Endothelial cell of umbilical vein (primary cell): ENCODE measurements around the gene MED4. TPM values are rescaled to one million over a fixed set of nuclear protein-coding genes. Genes with fewer than 3 reads are reported as not detected.
A peak's percentile ranks its signal among the peaks of the same experiment; 100 is the strongest.

ENCODE experiments used
- Bru-seq: library from RNA; stranded (reverse); fragments of 400-500 nt; gene quantifications from one replicate; lab custom pipeline; 2021; lab: Mats Ljungman, UMichigan
- BruChase-seq, 2 experiments: library from RNA; stranded (reverse); fragments of 400-500 nt; gene quantifications; one replicate each; lab custom pipeline; 2021; lab: Mats Ljungman, UMichigan
- BruUV-seq: library from RNA; stranded (reverse); fragments of 400-500 nt; replicated peaks from 2 replicates; lab custom pipeline; 2021; lab: Mats Ljungman, UMichigan
- CTCF ChIA-PET: fragments of 300-600, 350-600 bp; sonication (Branson Sonifier 250); formaldehyde crosslinking; loops from one replicate; lab custom pipeline; 2021; ENCODE audit warnings: antibody characterized with exemption, inconsistent platforms; lab: Charles Lee
- POLR2A ChIA-PET: fragments of 300-600, 350-600 bp; sonication (Branson Sonifier 250); formaldehyde crosslinking; loops from one replicate; lab custom pipeline; 2021; ENCODE audit warnings: antibody characterized with exemption, inconsistent platforms; lab: Charles Lee
- DNase-seq: peaks from one replicate; pipeline ENCODE4 v3.0.0-alpha.2; 2011; ENCODE audit warnings: low read depth, low spot score
- FAIRE-seq: peaks from 2 replicates; lab custom pipeline; 2011; peaks lifted over from hg19 to GRCh38; lab: Jason Lieb, UNC
- H2AFZ ChIP-seq: 2 replicates; pipeline ENCODE4 v1.6.0; 2012; ENCODE audit warnings: low read depth, low read length, control low read depth, inconsistent platforms
- H3K27ac ChIP-seq: 2 replicates; pipeline ENCODE4 v1.5.1; 2011; ENCODE audit warnings: low read depth, mild to moderate bottlenecking, control low read depth, low read length, moderate library complexity; ENCODE audit not compliant: insufficient read depth
- H3K27me3 ChIP-seq, 2 experiments: 2 replicates each; pipeline versions ENCODE4 v1.6.0 to v1.6.1; 2011; ENCODE audit warnings: low read length in 2 of 2, mixed read lengths in 1 of 2; ENCODE audit not compliant: control insufficient read depth in 2 of 2, insufficient read depth in 2 of 2
- H3K36me3 ChIP-seq, 2 experiments: 2 replicates in 1 of 2; 3 replicates in 1 of 2; pipeline ENCODE4 v1.5.1; 2011; ENCODE audit warnings: low read length in 2 of 2, mild to moderate bottlenecking in 1 of 2, moderate library complexity in 1 of 2; ENCODE audit not compliant: control insufficient read depth in 2 of 2, insufficient read depth in 2 of 2; ENCODE audit errors: extremely low read depth in 1 of 2
- H3K4me1 ChIP-seq: 3 replicates; pipeline ENCODE4 v1.5.1; 2011; ENCODE audit warnings: mild to moderate bottlenecking, low read length; ENCODE audit not compliant: control insufficient read depth, insufficient read depth; ENCODE audit errors: extremely low read depth
- H3K4me2 ChIP-seq: 2 replicates; pipeline ENCODE4 v1.6.1; 2011; ENCODE audit warnings: low read length, control low read depth, mixed read lengths; ENCODE audit not compliant: insufficient read depth
- H3K4me3 ChIP-seq, 3 experiments: fragments of 200-600 bp in 1 of 3; sonication (generic), shearing (Covaris generic) in 1 of 3; replicated peaks in 1 of 3; 2 replicates each; pipeline ENCODE4 v1.5.1; 2011 to 2016; ENCODE audit warnings: control low read depth in 3 of 3, low read length in 3 of 3, mild to moderate bottlenecking in 2 of 3, inconsistent platforms in 1 of 3, low read depth in 1 of 3, moderate library complexity in 1 of 3; ENCODE audit not compliant: insufficient read depth in 1 of 3
- H3K79me2 ChIP-seq: 2 replicates; pipeline ENCODE4 v1.6.0; 2012; ENCODE audit warnings: low read length, inconsistent platforms; ENCODE audit not compliant: control insufficient read depth, insufficient read depth
- H3K9ac ChIP-seq: replicated peaks from 2 replicates; pipeline ENCODE3; 2011; ENCODE audit warnings: low read length, control low read depth; ENCODE audit not compliant: insufficient read depth; ENCODE audit errors: extremely low read depth
- H3K9me1 ChIP-seq: replicated peaks from 3 replicates; pipeline ENCODE4 v1.6.0; 2011; ENCODE audit warnings: mild to moderate bottlenecking, low read length; ENCODE audit not compliant: control insufficient read depth, insufficient read depth; ENCODE audit errors: extremely low read depth
- H3K9me3 ChIP-seq: replicated peaks from 2 replicates; pipeline ENCODE4 v1.5.1; 2012; ENCODE audit warnings: low read length, inconsistent platforms; ENCODE audit not compliant: control insufficient read depth, insufficient read depth
- H4K20me1 ChIP-seq: replicated peaks from 2 replicates; pipeline ENCODE3; 2011; ENCODE audit warnings: mild to moderate bottlenecking, low read length; ENCODE audit not compliant: control insufficient read depth, insufficient read depth; ENCODE audit errors: extremely low read depth
- CTCF ChIP-seq, 2 donors: IDR thresholded peaks; 1 replicate in 1 of 2; 2 replicates in 1 of 2; pipeline ENCODE4 v1.5.1; 2011; ENCODE audit warnings: low read length in 2 of 2, mild to moderate bottlenecking in 2 of 2, moderate library complexity in 2 of 2, control low read depth in 1 of 2, inconsistent platforms in 1 of 2, low read depth in 1 of 2; ENCODE audit not compliant: insufficient read depth in 1 of 2; ENCODE audit errors: extremely low read depth in 1 of 2
- GATA2 ChIP-seq: IDR thresholded peaks from 2 replicates; pipeline ENCODE4 v1.7.0; 2011; ENCODE audit warnings: low read depth, mild to moderate bottlenecking, moderate library complexity, mixed read lengths, low read length; ENCODE audit not compliant: insufficient read length, insufficient read depth
- JUN ChIP-seq: IDR thresholded peaks from 2 replicates; pipeline ENCODE4 v1.6.1; 2011; ENCODE audit warnings: borderline replicate concordance, low read depth; ENCODE audit not compliant: insufficient read length, insufficient read depth
- MYC ChIP-seq: IDR thresholded peaks from one replicate; pipeline ENCODE4 v1.6.1; 2011; ENCODE audit warnings: mild to moderate bottlenecking, low read depth, low read length
- POLR2A ChIP-seq: IDR thresholded peaks from 2 replicates; pipeline ENCODE4 v1.6.1; 2012; ENCODE audit warnings: low read depth, mild to moderate bottlenecking, control low read depth, low read length
- POLR2AphosphoS5 ChIP-seq: IDR thresholded peaks from 2 replicates; pipeline ENCODE4 v1.6.1; 2012; ENCODE audit warnings: low read depth, mild to moderate bottlenecking, control low read depth, low read length, moderate library complexity; ENCODE audit not compliant: insufficient read depth
- dilution Hi-C: fragments of 300-500 bp; cut with MboI; formaldehyde crosslinking; loops from one replicate; pipeline ENCODE4 v1.15.0; 2019; ENCODE audit warnings: low sequenced_read_pairs; ENCODE audit not compliant: extremely low pct_ligation_motif_present
- intact Hi-C: fragments of 100-400 bp; cut with micrococcal nuclease; formaldehyde crosslinking; loops from one replicate; pipeline ENCODE4 v1.10.0; 2022
- long read RNA-seq: library from polyadenylated mRNA; stranded (forward); transcript quantifications from one replicate; pipeline ENCODE4 v2.0.0, GENCODE V29; 2021
- polyA minus RNA-seq, 3 experiments: library from RNA; depleted of rRNA, polyadenylated mRNA; stranded (reverse); fragments of >200 nt; gene quantifications; 1 replicate in 1 of 3; 2 replicates in 2 of 3; pipeline ENCODE4 v1.2.3, GENCODE V29; 2011
- polyA plus RNA-seq, 4 experiments: library from polyadenylated mRNA; depleted of rRNA in 3 of 4; stranded (reverse) in 3 of 4; unstranded in 1 of 4; fragments of >200 nt; gene quantifications; 2 replicates each; pipeline versions ENCODE4 v1.2.1 to v1.2.3, GENCODE V29; 2011 to 2012; ENCODE audit warnings: missing spikeins in 1 of 4
- total RNA-seq: library from RNA; stranded (reverse); gene quantifications from 2 replicates; pipeline ENCODE4 v1.2.3, GENCODE V29; 2021
- TF ChIP-seq, protein P1 (sequence below): IDR thresholded peaks from 2 replicates; pipeline ENCODE4 v1.6.1; 2011; ENCODE audit not compliant: insufficient read depth, insufficient read length

The MED4 gene
- total RNA-seq: 40.1 and 43.3 TPM in 2 replicates
- polyA plus RNA-seq: 20.4 and 21.9 TPM in 2 replicates
- polyA plus RNA-seq (2011; cell fraction: cytosol; rRNA removed): 38.8 and 40.0 TPM in 2 replicates
- 22.9 and 27.3 TPM in 2 replicates for polyA plus RNA-seq (2011; cell fraction: nucleus; rRNA removed)
- 36.8 and 46.2 TPM in 2 replicates for polyA plus RNA-seq (2012)
- polyA minus RNA-seq: 17.1 and 23.0 TPM in 2 replicates
- 10.9 TPM for polyA minus RNA-seq (2011; cell fraction: cytosol; rRNA and poly(A)+ RNA removed)
- polyA minus RNA-seq (2011; cell fraction: nucleus; rRNA and poly(A)+ RNA removed): 13.1 and 16.4 TPM in 2 replicates
- Bru-seq, nascent RNA: percentile 93 among the genes with signal in this experiment
- BruChase-seq, experiment 1, labeled RNA remaining after a 6-hour chase: percentile 85 among the genes with signal in this experiment
- percentile 93 among the genes with signal in this experiment for BruChase-seq, experiment 2, labeled RNA remaining after a 2-hour chase
- long read RNA-seq, transcript MED4-201 (7 exons, 2,022 nt): major isoform, 100 of 182 reads
- long read RNA-seq, transcript MED4-202 (7 exons, 931 nt): minor isoform, 42 of 182 reads
- long read RNA-seq, partial matches to known transcripts: 2 of 182 reads
- long read RNA-seq, other reads (novel, unspliced or antisense): 38 of 182 reads

DNA sequence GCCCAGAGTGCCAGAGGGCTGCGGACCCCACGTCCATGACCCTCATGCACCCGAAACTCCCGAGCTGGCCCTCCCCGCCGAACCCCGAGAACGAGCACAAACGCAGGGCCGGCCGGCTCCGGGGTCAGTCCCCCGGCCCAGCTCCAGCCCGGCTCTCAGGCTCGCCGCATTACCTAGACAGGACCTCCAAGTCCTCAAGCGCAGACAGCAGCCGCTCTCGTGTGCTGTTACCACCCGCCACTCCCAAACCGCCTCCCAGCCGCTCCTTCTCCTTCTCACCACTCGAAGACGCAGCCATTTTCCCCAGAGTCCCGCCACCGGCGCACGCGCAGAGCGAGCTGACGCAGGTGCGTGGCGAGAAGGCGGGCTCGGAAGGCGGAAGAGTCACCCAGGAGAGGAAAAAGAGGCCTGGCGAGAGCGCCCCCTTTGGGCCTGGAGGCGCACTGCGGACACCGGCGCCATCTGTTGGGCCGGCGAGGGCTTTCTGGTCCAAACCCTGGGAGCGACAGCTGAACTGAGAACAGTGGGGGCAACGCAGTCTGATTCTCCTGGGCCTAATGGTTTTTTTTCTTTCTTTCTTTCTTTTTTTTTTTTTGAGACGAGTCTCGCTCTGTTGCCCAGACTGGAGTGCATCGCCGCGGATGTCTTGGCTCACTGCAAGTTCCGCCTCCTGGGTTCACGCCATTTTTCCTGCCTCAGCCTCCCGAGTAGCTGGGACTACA is at the start of gene MED4:
Gene MED4 (minus strand): TSS at position 324 of the 722 bp plus-strand sequence. CDS start 26 bp downstream, at position 298.
- peak; percentile 99 for FAIRE-seq
- Histone ChIP-seq H3K9me1 (no peaks in the 10 kb centered on the region), H3K27ac (peak within 1 kb of the TSS; percentile 60), H3K9me3 (no peaks in the 10 kb centered on the region), H3K4me3 (peak within 1 kb of the TSS; percentile 84 to 95 (median 86)), H3K27me3 (peaks cover 5% of the 10 kb centered on the region in 2 experiments), H3K9ac (peak within 1 kb of the TSS; percentile 92), H3K4me1 (peaks cover 10% of the 10 kb centered on the region), H3K36me3 (no peaks in the 10 kb centered on the region), H4K20me1 (peaks cover 7% of the 10 kb centered on the region), H3K79me2 (peaks cover 48% of the 10 kb centered on the region), H3K4me2 (peak within 1 kb of the TSS; percentile 97), H2AFZ (peak within 1 kb of the TSS; percentile 62)
- DNase-seq: peak; percentile 95
- BruUV-seq: no TSS peak
- intact Hi-C loops: loop anchor here (1.0 kb wide), 4 partner anchors 15 to 208 kb away; partner anchors contain the start of genes ITM2B and RB1
- no peak for TF ChIP-seq MYC
- peak; percentile 100 for TF ChIP-seq CTCF (IDR thresholded peaks at IDR 0.05; ENCODE audit: extremely low read depth in 1 of 2, insufficient read depth in 1 of 2, low read depth in 1 of 2, low read length in 2 of 2)
- TF ChIP-seq POLR2A: peak; percentile 91
- TF ChIP-seq JUN: no peak
- peak; percentile 88 for TF ChIP-seq POLR2AphosphoS5
- no peak for TF ChIP-seq GATA2
- TF ChIP-seq, protein P1, sequence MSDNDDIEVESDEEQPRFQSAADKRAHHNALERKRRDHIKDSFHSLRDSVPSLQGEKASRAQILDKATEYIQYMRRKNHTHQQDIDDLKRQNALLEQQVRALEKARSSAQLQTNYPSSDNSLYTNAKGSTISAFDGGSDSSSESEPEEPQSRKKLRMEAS: no peak
- ChIA-PET POLR2A (interaction anchor here (0.5 to 1.2 kb wide), 3 partner anchors 61 to 267 kb away, joined by 3 to 8 read pairs (median 4); no protein-coding TSS in a partner anchor), CTCF (interaction anchor here (0.5 to 1.4 kb wide), 20 partner anchors 9 to 1095 kb away, joined by 3 to 13 read pairs (median 4); partner anchors contain the start of genes ITM2B and NUDT15)
- dilution Hi-C loops: no loop called here
